ENCODE results near the gene OR10V1. TPM values are rescaled to one million over a fixed set of nuclear protein-coding genes. Genes with fewer than 3 reads are reported as not detected.
A peak's percentile ranks its signal among the peaks of the same experiment; 100 is the strongest.

OR10V1 gene
- total and polyA plus RNA-seq, 9 of the 15 experiments (the other 6 are each of a cell fraction or from before 2014, with no cell fraction given), result not detected

- TF ChIP-seq AFF4 (CRISPR knock-in tag; IDR thresholded peaks at IDR 0.05) (no peak), HDAC8 (tag; IDR thresholded peaks at IDR 0.05) (no peak), PHF8 (IDR thresholded peaks at IDR 0.05; ENCODE audit: borderline replicate concordance, low read length) (peak; percentile 64; the same call in 1 of the 2 replicates), PCBP2 (IDR thresholded peaks at IDR 0.05; ENCODE audit: low read depth, low read length, poor library complexity, severe bottlenecking) (no peak), ZNF780A (CRISPR knock-in tag; IDR thresholded peaks at IDR 0.05) (no peak), ARHGAP35 (IDR thresholded peaks at IDR 0.05; ENCODE audit: partially characterized antibody) (no peak), ATF4 (CRISPR knock-in tag; IDR thresholded peaks at IDR 0.05) (no peak), GMEB1 (CRISPR knock-in tag; IDR thresholded peaks at IDR 0.05) (peak; percentile 95), MYNN (IDR thresholded peaks at IDR 0.05) (no peak), MYNN (CRISPR knock-in tag; IDR thresholded peaks at IDR 0.05) (no peak), SIRT6 (IDR thresholded peaks at IDR 0.05; ENCODE audit: low read depth, low read length) (no peak), PML (IDR thresholded peaks at IDR 0.05; ENCODE audit: low read length) (peak; percentile 49; the same call in 1 of the 2 replicates), ZNF212 (CRISPR knock-in tag; IDR thresholded peaks at IDR 0.05) (no peak)
These were observed 44.6 kb downstream of the OR10V1 start, which contains the start of gene PATL1 (continued) for GRCh38 chr11:59668950-59669610.
